ENCODE measurements around the gene PRKCI. TPM values are rescaled to one million over a fixed set of nuclear protein-coding genes. Genes with fewer than 3 reads are reported as not detected.

The PRKCI gene
- polyA plus RNA-seq, 1 donor from 2014 or later = 70.8 TPM

DNA sequence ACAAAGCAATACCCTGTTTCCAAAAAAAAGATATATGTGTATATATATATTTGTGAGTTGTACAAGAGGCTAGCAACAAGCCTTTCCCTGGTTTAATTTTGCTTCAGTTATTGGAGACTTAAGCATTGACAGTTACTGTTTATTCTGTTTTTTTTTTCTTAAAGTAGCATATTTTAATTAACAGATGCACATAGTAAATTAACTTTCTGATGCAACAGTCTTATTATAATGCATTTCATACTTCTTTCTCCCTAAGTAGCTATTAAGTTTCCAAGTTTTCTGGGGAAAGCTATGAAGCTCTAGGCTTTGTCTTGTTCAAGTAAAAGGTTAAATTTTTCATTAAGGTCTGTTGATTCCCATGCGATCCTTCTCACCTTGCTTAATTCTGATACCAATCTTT is 17.9 kb downstream of the PRKCI start:
- Histone ChIP-seq H4K20me1 (ENCODE audit: insufficient read depth) (no peaks in the 10 kb centered on the region), H3K36me3 (ENCODE audit: insufficient read depth, low read length) (no peaks in the 10 kb centered on the region), H3K27ac (ENCODE audit: low read length) (no peak overlapping the region), H2AFZ (ENCODE audit: low read depth, low read length) (no peak overlapping the region), H3K79me2 (replicated peaks; ENCODE audit: insufficient read depth, low read length) (no peaks in the 10 kb centered on the region), H3K9me3 (ENCODE audit: low read length) (no peaks in the 10 kb centered on the region), H3K4me2 (ENCODE audit: low read length) (no peak overlapping the region), H3K9me2 (ENCODE audit: insufficient read depth, low read length) (no peaks in the 10 kb centered on the region), H3K27me3 (ENCODE audit: insufficient read depth, low read depth, low read length) (no peaks in the 10 kb centered on the region), H3K4me3 (ENCODE audit: low read length) (no peak overlapping the region), H3K9ac (ENCODE audit: low read length) (no peak overlapping the region), H3F3A (ENCODE audit: insufficient read depth, low read length, poor library complexity, severe bottlenecking) (no peaks in the 10 kb centered on the region)
- TF ChIP-seq EZH2 (IDR thresholded peaks at IDR 0.05; ENCODE audit: borderline replicate concordance, insufficient read depth, low read length, poor library complexity, severe bottlenecking) (no peak), MXI1 (conservative IDR thresholded peaks at IDR 0.05; ENCODE audit: poor library complexity, severe bottlenecking) (no peak), SMC3 (conservative IDR thresholded peaks at IDR 0.05; ENCODE audit: poor library complexity) (no peak), RAD21 (conservative IDR thresholded peaks at IDR 0.05) (no peak), EP300 (conservative IDR thresholded peaks at IDR 0.05; ENCODE audit: poor library complexity, severe bottlenecking) (no peak), TAF1 (IDR thresholded peaks at IDR 0.05; ENCODE audit: low read depth) (no peak), POLR2AphosphoS5 (IDR thresholded peaks at IDR 0.05) (no peak)
- TF ChIP-seq, protein P1, sequence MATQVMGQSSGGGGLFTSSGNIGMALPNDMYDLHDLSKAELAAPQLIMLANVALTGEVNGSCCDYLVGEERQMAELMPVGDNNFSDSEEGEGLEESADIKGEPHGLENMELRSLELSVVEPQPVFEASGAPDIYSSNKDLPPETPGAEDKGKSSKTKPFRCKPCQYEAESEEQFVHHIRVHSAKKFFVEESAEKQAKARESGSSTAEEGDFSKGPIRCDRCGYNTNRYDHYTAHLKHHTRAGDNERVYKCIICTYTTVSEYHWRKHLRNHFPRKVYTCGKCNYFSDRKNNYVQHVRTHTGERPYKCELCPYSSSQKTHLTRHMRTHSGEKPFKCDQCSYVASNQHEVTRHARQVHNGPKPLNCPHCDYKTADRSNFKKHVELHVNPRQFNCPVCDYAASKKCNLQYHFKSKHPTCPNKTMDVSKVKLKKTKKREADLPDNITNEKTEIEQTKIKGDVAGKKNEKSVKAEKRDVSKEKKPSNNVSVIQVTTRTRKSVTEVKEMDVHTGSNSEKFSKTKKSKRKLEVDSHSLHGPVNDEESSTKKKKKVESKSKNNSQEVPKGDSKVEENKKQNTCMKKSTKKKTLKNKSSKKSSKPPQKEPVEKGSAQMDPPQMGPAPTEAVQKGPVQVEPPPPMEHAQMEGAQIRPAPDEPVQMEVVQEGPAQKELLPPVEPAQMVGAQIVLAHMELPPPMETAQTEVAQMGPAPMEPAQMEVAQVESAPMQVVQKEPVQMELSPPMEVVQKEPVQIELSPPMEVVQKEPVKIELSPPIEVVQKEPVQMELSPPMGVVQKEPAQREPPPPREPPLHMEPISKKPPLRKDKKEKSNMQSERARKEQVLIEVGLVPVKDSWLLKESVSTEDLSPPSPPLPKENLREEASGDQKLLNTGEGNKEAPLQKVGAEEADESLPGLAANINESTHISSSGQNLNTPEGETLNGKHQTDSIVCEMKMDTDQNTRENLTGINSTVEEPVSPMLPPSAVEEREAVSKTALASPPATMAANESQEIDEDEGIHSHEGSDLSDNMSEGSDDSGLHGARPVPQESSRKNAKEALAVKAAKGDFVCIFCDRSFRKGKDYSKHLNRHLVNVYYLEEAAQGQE (IDR thresholded peaks at IDR 0.05; ENCODE audit: borderline replicate concordance) = no peak
- TF ChIP-seq, protein P2, sequence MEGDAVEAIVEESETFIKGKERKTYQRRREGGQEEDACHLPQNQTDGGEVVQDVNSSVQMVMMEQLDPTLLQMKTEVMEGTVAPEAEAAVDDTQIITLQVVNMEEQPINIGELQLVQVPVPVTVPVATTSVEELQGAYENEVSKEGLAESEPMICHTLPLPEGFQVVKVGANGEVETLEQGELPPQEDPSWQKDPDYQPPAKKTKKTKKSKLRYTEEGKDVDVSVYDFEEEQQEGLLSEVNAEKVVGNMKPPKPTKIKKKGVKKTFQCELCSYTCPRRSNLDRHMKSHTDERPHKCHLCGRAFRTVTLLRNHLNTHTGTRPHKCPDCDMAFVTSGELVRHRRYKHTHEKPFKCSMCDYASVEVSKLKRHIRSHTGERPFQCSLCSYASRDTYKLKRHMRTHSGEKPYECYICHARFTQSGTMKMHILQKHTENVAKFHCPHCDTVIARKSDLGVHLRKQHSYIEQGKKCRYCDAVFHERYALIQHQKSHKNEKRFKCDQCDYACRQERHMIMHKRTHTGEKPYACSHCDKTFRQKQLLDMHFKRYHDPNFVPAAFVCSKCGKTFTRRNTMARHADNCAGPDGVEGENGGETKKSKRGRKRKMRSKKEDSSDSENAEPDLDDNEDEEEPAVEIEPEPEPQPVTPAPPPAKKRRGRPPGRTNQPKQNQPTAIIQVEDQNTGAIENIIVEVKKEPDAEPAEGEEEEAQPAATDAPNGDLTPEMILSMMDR (IDR thresholded peaks at IDR 0.05; ENCODE audit: poor library complexity, severe bottlenecking) = no peak

DNA sequence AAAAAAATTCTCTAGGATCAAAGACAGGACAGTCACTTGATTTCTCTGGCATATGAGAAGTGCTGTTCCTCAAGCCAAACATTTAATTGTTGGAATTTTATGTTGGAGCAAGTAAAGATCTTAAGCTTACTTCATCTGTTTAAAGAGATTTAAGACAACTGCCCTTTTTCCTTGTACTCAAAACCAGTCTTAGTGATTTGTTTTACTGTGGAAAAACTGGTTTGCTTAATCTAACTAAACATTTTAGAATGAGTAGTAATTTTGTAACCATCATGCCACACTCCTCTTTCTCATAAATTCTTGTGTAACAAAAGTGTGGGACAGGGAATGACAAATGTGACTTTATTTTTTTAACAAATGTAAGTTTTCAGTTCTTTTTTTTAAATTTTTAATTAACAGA is 18.4 kb downstream of the PRKCI start:
- Histone ChIP-seq H3K27ac (ENCODE audit: low read length) (no peak overlapping the region), H3K27me3 (ENCODE audit: insufficient read depth, low read depth, low read length) (no peaks in the 10 kb centered on the region), H3K9me2 (ENCODE audit: insufficient read depth, low read length) (no peaks in the 10 kb centered on the region), H3K36me3 (ENCODE audit: insufficient read depth, low read length) (no peaks in the 10 kb centered on the region), H4K20me1 (ENCODE audit: insufficient read depth) (no peaks in the 10 kb centered on the region), H3K79me2 (replicated peaks; ENCODE audit: insufficient read depth, low read length) (no peaks in the 10 kb centered on the region), H3K4me3 (ENCODE audit: low read length) (no peak overlapping the region), H3K4me2 (ENCODE audit: low read length) (no peak overlapping the region), H3K9me3 (ENCODE audit: low read length) (no peaks in the 10 kb centered on the region), H3F3A (ENCODE audit: insufficient read depth, low read length, poor library complexity, severe bottlenecking) (no peaks in the 10 kb centered on the region), H2AFZ (ENCODE audit: low read depth, low read length) (no peak overlapping the region), H3K9ac (ENCODE audit: low read length) (no peak overlapping the region)
- TF ChIP-seq RAD21 (conservative IDR thresholded peaks at IDR 0.05) = no peak

DNA sequence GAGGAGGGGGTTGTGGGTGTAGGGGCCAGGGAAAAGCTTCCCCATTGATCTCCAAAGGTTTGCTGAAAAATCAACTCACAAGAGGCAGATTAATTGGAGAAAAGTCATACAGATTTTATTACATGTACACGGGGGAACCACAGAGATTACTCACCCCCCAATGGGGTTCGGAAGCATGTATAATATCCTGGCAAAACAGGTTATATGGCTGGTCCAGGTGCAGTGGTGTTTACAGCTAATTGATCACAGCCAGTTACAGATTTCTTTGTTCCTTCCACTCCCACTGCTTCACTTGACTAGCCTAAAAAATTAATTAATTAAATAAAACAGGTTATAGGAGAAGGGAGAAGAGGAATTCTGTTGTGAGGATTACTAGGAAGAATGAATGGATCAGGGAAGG is 22.4 kb downstream of the PRKCI start:
- H3K27ac ChIP-seq (ENCODE audit: low read length) = no peak overlapping the region
- no peaks in the 10 kb centered on the region for H3F3A ChIP-seq (ENCODE audit: insufficient read depth, low read length, poor library complexity, severe bottlenecking)
- no peak overlapping the region for H3K4me2 ChIP-seq (ENCODE audit: low read length)
- no peak overlapping the region for H3K4me3 ChIP-seq (ENCODE audit: low read length)
- no peak overlapping the region for H3K9ac ChIP-seq (ENCODE audit: low read length)
- TF ChIP-seq, protein P1 (IDR thresholded peaks at IDR 0.05; ENCODE audit: borderline replicate concordance) = no peak
- TF ChIP-seq EZH2 (IDR thresholded peaks at IDR 0.05; ENCODE audit: borderline replicate concordance, insufficient read depth, low read length, poor library complexity, severe bottlenecking) = no peak
- no peak for TF ChIP-seq RAD21 (conservative IDR thresholded peaks at IDR 0.05)
- no peak for TF ChIP-seq EP300 (conservative IDR thresholded peaks at IDR 0.05; ENCODE audit: poor library complexity, severe bottlenecking)
- TF ChIP-seq, protein P2 (IDR thresholded peaks at IDR 0.05; ENCODE audit: poor library complexity, severe bottlenecking) = no peak
- TF ChIP-seq TAF1 (IDR thresholded peaks at IDR 0.05; ENCODE audit: low read depth) = no peak
- TF ChIP-seq MXI1 (conservative IDR thresholded peaks at IDR 0.05; ENCODE audit: poor library complexity, severe bottlenecking) = no peak
- TF ChIP-seq POLR2AphosphoS5 (IDR thresholded peaks at IDR 0.05) = no peak
- no peak for TF ChIP-seq SMC3 (conservative IDR thresholded peaks at IDR 0.05; ENCODE audit: poor library complexity)
- H3K79me2 ChIP-seq (replicated peaks; ENCODE audit: insufficient read depth, low read length) = no peaks in the 10 kb centered on the region
- no peaks in the 10 kb centered on the region for H3K9me2 ChIP-seq (ENCODE audit: insufficient read depth, low read length)
- H3K9me3 ChIP-seq (ENCODE audit: low read length) = no peaks in the 10 kb centered on the region
- H2AFZ ChIP-seq (ENCODE audit: low read depth, low read length) = no peak overlapping the region
- H4K20me1 ChIP-seq (ENCODE audit: insufficient read depth) = no peaks in the 10 kb centered on the region
- H3K36me3 ChIP-seq (ENCODE audit: insufficient read depth, low read length) = no peaks in the 10 kb centered on the region
- no peaks in the 10 kb centered on the region for H3K27me3 ChIP-seq (ENCODE audit: insufficient read depth, low read depth, low read length)

All from neural cell (in vitro differentiated cells).